ENCODE data around the gene GSN. TPM values are rescaled to one million over a fixed set of nuclear protein-coding genes. Genes with fewer than 3 reads are reported as not detected.

GSN gene
- total and polyA plus RNA-seq, 4 experiments from 2014 or later = 1.9 to 8.7 (median 6.0) TPM

DNA sequence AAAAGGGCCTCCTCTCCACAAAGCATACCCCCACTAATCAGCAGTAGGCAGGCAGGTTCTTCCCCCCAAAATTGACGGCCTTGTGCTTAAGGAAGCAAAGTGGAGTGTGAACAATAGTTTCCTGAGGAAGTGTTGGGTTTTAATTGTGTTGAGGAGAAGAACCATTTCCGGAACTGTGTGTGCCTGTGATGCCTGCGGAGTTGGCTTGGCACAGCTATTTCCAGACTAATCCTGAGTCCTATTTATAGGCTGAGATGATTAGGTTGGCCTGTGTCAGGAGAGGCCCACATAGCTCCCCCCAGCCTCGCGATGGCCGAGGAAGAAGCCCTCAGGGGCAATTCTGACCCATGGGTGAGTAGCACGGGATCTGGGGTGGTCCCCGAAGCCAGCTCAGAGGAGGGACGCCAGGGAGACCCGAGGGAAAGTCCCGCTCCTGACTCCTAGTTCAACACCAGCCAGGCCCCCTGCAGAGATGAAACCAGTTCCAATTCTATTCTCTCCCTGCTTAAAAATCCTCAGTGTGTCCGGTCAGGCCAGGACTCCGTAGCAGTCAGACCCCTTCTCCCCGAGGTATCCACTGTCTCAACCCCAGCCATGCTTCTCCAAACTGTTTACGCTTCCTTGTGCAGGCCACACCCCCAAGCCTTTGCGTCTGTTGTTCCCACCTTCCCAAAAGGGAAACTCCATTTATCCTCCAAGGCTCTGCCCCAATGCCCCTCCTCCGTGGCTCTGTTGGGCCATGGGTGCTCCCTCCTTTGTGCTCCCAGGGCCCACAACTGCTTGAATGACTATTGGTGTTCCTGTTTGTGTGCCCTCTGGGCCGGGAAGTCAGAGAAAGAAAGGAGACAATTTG, 18.1 kb downstream of the GSN start:
- H3K27me3 Mint-ChIP-seq = no peaks in the 10 kb centered on the region

DNA sequence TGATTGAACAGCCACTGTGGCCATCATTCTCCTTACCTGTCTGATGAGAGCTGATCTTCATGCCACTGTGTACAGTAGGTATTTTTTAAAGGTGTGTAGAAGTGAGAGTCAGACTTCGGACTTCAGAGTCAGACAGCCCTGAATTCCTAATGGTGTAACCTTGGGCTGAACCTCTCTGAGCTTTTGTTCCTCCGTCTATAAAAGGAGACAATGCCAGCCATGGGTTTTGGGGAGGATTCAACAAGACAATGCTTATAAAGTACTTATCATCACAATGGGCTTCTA, 18.7 kb downstream of the GSN start:
- Histone ChIP-seq H3K4me1 (ENCODE audit: insufficient read depth, low read length) (no peaks in the 10 kb centered on the region), H3K27me3 (ENCODE audit: insufficient read depth, low read length) (no peaks in the 10 kb centered on the region), H3K36me3 (ENCODE audit: insufficient read depth, low read length) (no peaks in the 10 kb centered on the region), H3K4me3 (ENCODE audit: low read length in 2 of 2) (no peak overlapping the region), H3K9me3 (ENCODE audit: control insufficient read depth in 1 of 2, low read length in 2 of 2) (no peaks in the 10 kb centered on the region), H3K27ac (ENCODE audit: low read depth, low read length) (no peak overlapping the region)
- Mint-ChIP-seq H3K4me3 (no peak overlapping the region), H3K27me3 (no peaks in the 10 kb centered on the region), H3K4me1 (no peaks in the 10 kb centered on the region), H3K9me3 (no peaks in the 10 kb centered on the region), H3K27ac (no peak overlapping the region), H3K36me3 (no peaks in the 10 kb centered on the region)
- DNase-seq = no peak
- ChIA-PET POLR2A (ENCODE audit: partially characterized antibody) (no interaction called here), CTCF (ENCODE audit: partially characterized antibody) (interaction anchor here (1.1 to 1.5 kb wide), 3 partner anchors 9 to 33 kb away, joined by 3 to 4 read pairs (median 4); no protein-coding TSS in a partner anchor)
- intact Hi-C loops (cut with micrococcal nuclease) = no loop called here

More for the DNA sequence above, 18.1 kb downstream of the GSN start:
- ChIA-PET CTCF (ENCODE audit: partially characterized antibody) (interaction anchor here (1.1 to 1.4 kb wide), 2 partner anchors 9 to 11 kb away, joined by 3 to 4 read pairs; no protein-coding TSS in a partner anchor), POLR2A (ENCODE audit: partially characterized antibody) (no interaction called here)
- intact Hi-C loops (cut with micrococcal nuclease) = no loop called here
- H3K9me3 ChIP-seq (ENCODE audit: control insufficient read depth in 1 of 2, low read length in 2 of 2) = no peaks in the 10 kb centered on the region
- no peaks in the 10 kb centered on the region for H3K9me3 Mint-ChIP-seq
- no peaks in the 10 kb centered on the region for H3K36me3 ChIP-seq (ENCODE audit: insufficient read depth, low read length)
- H3K36me3 Mint-ChIP-seq = no peaks in the 10 kb centered on the region
- no peak overlapping the region for H3K4me3 Mint-ChIP-seq
- H3K27ac ChIP-seq (ENCODE audit: low read depth, low read length) = no peak overlapping the region
- H3K4me3 ChIP-seq (ENCODE audit: low read length in 2 of 2) = no peak overlapping the region
- no peaks in the 10 kb centered on the region for H3K4me1 ChIP-seq (ENCODE audit: insufficient read depth, low read length)
- H3K27me3 ChIP-seq (ENCODE audit: insufficient read depth, low read length) = no peaks in the 10 kb centered on the region
- DNase-seq = no peak
- peak overlapping the region in 1 of 7 donors; percentile 69 for H3K27ac Mint-ChIP-seq
- H3K4me1 Mint-ChIP-seq = no peaks in the 10 kb centered on the region

DNA sequence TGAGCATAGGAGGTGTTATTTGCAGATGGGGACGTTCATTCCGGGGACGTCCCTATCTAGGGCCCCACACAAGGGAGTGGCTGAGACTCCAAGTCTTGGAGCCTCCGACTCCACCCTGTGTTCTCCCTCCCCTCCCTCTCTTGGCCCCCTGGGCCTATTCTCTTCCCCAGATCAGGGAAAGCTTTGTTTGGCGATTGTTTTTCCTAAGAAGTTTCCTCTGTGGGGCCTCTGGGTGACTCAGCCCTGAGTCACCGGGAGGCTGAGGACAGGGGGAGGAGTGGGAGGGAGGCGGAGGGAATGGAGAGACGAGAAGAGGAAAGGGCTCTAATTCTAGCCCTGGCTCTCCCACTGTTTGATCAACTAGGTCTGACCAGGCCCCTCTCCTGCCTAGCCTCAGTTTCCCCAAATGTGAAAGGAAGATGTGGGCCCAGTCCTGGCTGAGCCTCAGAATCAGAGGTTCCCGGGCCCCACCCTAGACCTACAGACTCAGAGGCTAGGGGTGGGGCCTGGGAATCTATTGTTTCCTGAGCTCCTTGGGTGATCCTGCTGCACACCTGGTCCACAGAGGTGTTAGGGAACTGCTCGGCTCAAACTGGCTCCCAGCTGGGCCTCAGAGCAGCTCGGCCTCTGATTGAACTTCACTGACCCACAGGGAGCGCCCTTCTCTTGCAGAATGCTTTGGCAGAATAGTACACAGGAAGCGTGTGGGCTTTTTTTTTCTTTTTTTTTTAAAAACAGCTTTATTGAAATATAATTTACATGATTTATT, 19.2 kb downstream of the GSN start:
- H3K36me3 Mint-ChIP-seq = no peaks in the 10 kb centered on the region
- CTCF ChIA-PET (ENCODE audit: partially characterized antibody) = interaction anchor here (1.0 to 1.5 kb wide), 3 partner anchors 8 to 33 kb away, joined by 4 read pairs; no protein-coding TSS in a partner anchor
- Histone ChIP-seq H3K4me1 (ENCODE audit: insufficient read depth, low read length) (no peaks in the 10 kb centered on the region), H3K27ac (ENCODE audit: low read depth, low read length) (no peak overlapping the region), H3K4me3 (ENCODE audit: low read length in 2 of 2) (no peak overlapping the region), H3K27me3 (ENCODE audit: insufficient read depth, low read length) (no peaks in the 10 kb centered on the region), H3K36me3 (ENCODE audit: insufficient read depth, low read length) (no peaks in the 10 kb centered on the region), H3K9me3 (ENCODE audit: control insufficient read depth in 1 of 2, low read length in 2 of 2) (no peaks in the 10 kb centered on the region)
- H3K4me3 Mint-ChIP-seq = no peak overlapping the region
- intact Hi-C loops (cut with micrococcal nuclease) = no loop called here
- peak overlapping the region in 1 of 7 donors; percentile 72 for H3K27ac Mint-ChIP-seq
- no peaks in the 10 kb centered on the region for H3K4me1 Mint-ChIP-seq
- POLR2A ChIA-PET (ENCODE audit: partially characterized antibody) = no interaction called here
- no peak for DNase-seq
- H3K27me3 Mint-ChIP-seq = no peaks in the 10 kb centered on the region
- H3K9me3 Mint-ChIP-seq = no peaks in the 10 kb centered on the region

DNA sequence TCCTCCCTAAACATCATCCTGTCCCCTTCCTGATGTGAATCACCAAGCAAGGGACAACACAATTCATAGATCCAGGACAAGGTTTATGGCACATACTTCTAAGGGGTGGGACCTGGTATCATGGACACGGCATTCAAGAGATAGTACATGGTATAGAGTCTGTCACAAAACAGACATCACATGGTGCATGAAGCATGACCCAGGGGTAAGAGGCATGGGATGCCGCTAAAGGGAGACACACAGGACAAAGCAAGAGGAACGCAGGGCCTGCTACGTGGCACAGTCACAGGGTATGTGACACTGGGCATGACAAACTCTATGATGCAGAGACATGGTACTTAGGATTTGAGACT, 20.7 kb downstream of the GSN start:
- no peaks in the 10 kb centered on the region for H3K36me3 Mint-ChIP-seq

DNA sequence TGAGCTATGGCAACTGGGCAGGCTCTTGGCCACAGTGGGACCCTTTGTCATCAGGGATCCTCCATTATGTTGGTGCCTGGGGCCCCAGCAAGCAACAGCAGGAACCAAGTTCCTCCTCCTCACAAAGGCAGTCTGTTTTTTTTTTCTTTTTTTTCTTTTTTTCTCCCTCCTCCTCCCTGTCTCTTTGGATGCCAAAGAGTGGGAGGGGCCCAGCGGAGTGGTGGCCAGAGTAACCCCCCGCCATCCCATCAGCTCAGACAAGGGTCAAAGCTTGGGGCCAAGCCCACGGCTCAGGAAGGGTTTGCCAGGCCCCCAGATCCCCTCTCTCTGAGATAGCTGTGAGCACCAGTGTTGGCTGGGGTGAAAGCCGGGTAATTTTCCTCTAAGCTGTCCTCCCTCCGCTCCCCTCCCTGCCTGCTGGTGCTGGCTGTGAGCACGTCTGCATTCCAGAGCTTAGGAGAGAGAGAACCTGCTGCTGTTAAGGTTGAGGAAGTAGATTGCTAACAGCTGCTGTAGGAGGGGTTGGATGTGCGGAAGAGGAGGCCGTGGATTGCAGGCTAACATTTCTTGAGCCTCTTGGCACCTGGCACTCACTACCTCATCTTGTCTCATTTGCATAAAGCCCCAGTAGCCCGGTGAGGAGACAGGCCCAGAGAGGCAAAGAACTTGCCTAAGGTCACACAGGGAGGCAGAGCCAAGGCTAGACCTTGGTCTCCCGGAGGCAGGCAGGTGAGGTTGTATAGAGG, 21.2 kb downstream of the GSN start:
- Mint-ChIP-seq H3K9me3 (no peaks in the 10 kb centered on the region), H3K4me3 (no peak overlapping the region), H3K27me3 (no peaks in the 10 kb centered on the region), H3K27ac (peak overlapping the region in 1 of 7 donors; percentile 31), H3K36me3 (no peaks in the 10 kb centered on the region), H3K4me1 (no peaks in the 10 kb centered on the region)
- Histone ChIP-seq H3K4me3 (ENCODE audit: low read length in 2 of 2) (no peak overlapping the region), H3K36me3 (ENCODE audit: insufficient read depth, low read length) (no peaks in the 10 kb centered on the region), H3K9me3 (ENCODE audit: control insufficient read depth in 1 of 2, low read length in 2 of 2) (no peaks in the 10 kb centered on the region), H3K27me3 (ENCODE audit: insufficient read depth, low read length) (no peaks in the 10 kb centered on the region), H3K27ac (ENCODE audit: low read depth, low read length) (no peak overlapping the region), H3K4me1 (ENCODE audit: insufficient read depth, low read length) (no peaks in the 10 kb centered on the region)
- CTCF ChIA-PET (ENCODE audit: partially characterized antibody) = interaction anchor here (0.7 to 1.9 kb wide), 3 partner anchors 9 to 31 kb away, joined by 3 to 7 read pairs (median 4); no protein-coding TSS in a partner anchor
- DNase-seq = no peak
- intact Hi-C loops (cut with micrococcal nuclease) = no loop called here
- POLR2A ChIA-PET (ENCODE audit: partially characterized antibody) = no interaction called here

More for the DNA sequence above, 20.7 kb downstream of the GSN start:
- Mint-ChIP-seq H3K27ac (no peak overlapping the region), H3K4me1 (no peaks in the 10 kb centered on the region), H3K4me3 (no peak overlapping the region), H3K27me3 (no peaks in the 10 kb centered on the region), H3K9me3 (no peaks in the 10 kb centered on the region)
- no peaks in the 10 kb centered on the region for H3K36me3 ChIP-seq (ENCODE audit: insufficient read depth, low read length)
- no peaks in the 10 kb centered on the region for H3K27me3 ChIP-seq (ENCODE audit: insufficient read depth, low read length)
- intact Hi-C loops (cut with micrococcal nuclease) = no loop called here
- no peaks in the 10 kb centered on the region for H3K9me3 ChIP-seq (ENCODE audit: control insufficient read depth in 1 of 2, low read length in 2 of 2)
- H3K4me3 ChIP-seq (ENCODE audit: low read length in 2 of 2) = no peak overlapping the region
- H3K4me1 ChIP-seq (ENCODE audit: insufficient read depth, low read length) = no peaks in the 10 kb centered on the region
- CTCF ChIA-PET (ENCODE audit: partially characterized antibody) = interaction anchor here (0.7 to 1.9 kb wide), 2 partner anchors 10 to 31 kb away, joined by 4 to 7 read pairs; no protein-coding TSS in a partner anchor
- no peak for DNase-seq
- no peak overlapping the region for H3K27ac ChIP-seq (ENCODE audit: low read depth, low read length)
- POLR2A ChIA-PET (ENCODE audit: partially characterized antibody) = no interaction called here

DNA sequence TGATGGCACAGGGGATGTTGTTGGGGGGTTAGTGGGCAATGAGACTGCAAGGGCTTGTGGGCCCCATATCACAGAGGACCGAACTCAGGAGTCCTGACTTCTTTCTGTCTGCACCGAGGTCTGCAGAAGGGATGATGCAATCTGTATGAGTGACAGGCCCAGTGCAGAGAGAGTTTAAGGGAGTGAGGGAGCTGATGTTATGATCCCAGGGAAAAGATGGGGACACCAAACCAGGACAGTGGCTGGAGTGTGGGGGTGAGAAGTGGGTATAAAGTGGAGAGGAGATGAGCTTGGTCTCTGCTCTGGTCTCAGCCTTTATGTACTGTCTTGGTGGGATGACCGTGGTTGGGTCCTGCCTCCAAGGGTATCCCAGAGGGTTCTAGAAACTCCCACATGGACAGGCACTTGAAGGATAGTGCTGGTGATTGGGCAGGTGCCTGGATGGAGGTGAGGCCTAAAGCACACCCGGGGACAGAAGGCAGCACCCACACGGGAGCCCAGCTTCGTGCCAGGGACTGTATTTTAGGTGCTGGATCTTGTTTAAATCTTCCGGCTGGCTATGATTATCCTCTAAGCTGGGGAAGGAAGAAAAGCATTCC, 21.9 kb downstream of the GSN start:
- Histone ChIP-seq H3K4me1 (ENCODE audit: insufficient read depth, low read length) (no peaks in the 10 kb centered on the region), H3K9me3 (ENCODE audit: control insufficient read depth in 1 of 2, low read length in 2 of 2) (no peaks in the 10 kb centered on the region), H3K36me3 (ENCODE audit: insufficient read depth, low read length) (no peaks in the 10 kb centered on the region), H3K27me3 (ENCODE audit: insufficient read depth, low read length) (no peaks in the 10 kb centered on the region), H3K27ac (ENCODE audit: low read depth, low read length) (no peak overlapping the region), H3K4me3 (ENCODE audit: low read length in 2 of 2) (no peak overlapping the region)
- no peaks in the 10 kb centered on the region for H3K9me3 Mint-ChIP-seq
- H3K4me1 Mint-ChIP-seq = peaks cover 0 to 3% (median 0%) of the 10 kb centered on the region in 4 donors
- peak overlapping the region in 2 of 7 donors; percentile 31 to 57 for H3K27ac Mint-ChIP-seq
- POLR2A ChIA-PET (ENCODE audit: partially characterized antibody) = no interaction called here
- CTCF ChIA-PET (ENCODE audit: partially characterized antibody) = interaction anchor here (0.7 to 1.9 kb wide), 2 partner anchors 10 to 30 kb away, joined by 3 to 4 read pairs; no protein-coding TSS in a partner anchor
- H3K36me3 Mint-ChIP-seq = peaks cover 0 to 3% of the 10 kb centered on the region in 2 donors
- DNase-seq = no peak
- intact Hi-C loops (cut with micrococcal nuclease) = no loop called here
- H3K4me3 Mint-ChIP-seq = no peak overlapping the region
- H3K27me3 Mint-ChIP-seq = no peaks in the 10 kb centered on the region
